GM12891 (cell line): Measurements from ENCODE around the gene PATZ1.

Experiments
- POLR2A ChIP-seq: IDR thresholded peaks from 2 replicates; pipeline ENCODE4 v1.6.1; 2011; ENCODE audit warnings: low read depth, low read length, control low read depth
- POLR2AphosphoS5 ChIP-seq: IDR thresholded peaks from 2 replicates; pipeline ENCODE4 v1.6.1; 2011; ENCODE audit warnings: low read depth, low read length, control low read depth

GRCh38 chr22:31334329-31334728, 11.8 kb downstream of the PATZ1 start:
- TF ChIP-seq POLR2A (no peak), POLR2AphosphoS5 (no peak)
